HG03066 (cell line): Measurements from ENCODE around the gene ALG5.

ENCODE experiments used
- ATAC-seq: cut with Tn5 transposase; IDR thresholded peaks from one replicate; pipeline ENCODE4 v1.9.1; 2021; ENCODE audit warnings: low read depth; ENCODE audit not compliant: unreplicated experiment

ALG5 gene

DNA sequence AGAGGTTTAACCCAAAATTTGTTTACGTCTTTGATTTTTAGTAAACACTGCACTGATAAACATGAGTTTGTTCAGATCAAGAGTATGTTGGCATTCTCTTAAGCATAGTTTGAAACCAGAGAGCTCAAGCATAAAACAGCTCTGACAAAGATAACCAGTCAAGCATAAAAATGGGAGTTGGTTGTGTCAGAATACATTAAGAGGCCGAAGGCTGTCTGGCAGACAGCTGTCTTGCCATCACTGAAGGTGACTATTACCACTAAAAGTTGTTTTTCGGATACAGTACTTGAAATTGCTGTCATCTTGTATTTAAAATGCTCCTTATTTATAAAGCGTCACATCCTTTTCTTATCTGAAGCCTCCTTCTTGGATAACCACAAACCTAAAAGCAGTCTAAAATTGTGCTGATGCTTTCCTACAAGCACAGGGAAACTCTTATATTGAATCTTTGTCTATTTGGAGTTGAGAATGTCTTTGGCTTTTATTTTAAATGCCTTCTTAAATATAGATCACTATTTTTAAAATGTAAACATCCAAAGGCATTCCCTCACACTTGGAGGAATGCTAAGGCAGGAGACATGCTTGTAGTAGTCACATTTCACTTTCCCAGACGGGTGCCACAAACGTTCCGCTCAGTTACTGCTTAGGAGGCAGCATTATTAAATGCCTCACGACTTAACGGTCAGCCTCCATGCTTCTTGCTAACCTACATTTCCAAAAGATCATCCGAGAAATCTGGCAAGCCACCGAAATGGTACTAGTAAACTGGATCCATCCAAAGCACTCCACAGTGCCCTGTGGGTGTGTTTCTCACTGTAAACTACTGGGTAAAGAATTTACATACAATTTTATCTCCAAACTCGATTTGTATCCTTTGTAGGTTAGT is 80.7 kb downstream of the ALG5 start:
- no peak for ATAC-seq

DNA sequence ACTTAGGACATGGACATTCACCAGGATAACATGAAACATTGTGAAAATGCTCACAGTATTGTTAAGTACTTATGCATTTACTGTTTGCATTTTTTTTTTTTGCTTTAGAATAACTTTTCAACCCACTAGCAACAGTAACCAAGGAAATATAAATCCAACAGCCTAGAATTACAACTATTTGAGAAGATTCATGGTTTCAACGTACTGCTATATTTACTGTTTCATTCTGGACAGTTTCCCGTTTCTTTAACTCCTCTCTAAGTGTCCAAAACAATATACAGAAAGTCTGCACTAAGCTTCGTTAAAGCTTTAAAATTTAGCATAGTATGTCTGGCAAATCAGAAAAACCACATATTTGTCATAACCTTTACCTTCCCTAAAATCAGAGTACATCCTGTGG is 81.8 kb downstream of the ALG5 start:
- no peak for ATAC-seq

DNA sequence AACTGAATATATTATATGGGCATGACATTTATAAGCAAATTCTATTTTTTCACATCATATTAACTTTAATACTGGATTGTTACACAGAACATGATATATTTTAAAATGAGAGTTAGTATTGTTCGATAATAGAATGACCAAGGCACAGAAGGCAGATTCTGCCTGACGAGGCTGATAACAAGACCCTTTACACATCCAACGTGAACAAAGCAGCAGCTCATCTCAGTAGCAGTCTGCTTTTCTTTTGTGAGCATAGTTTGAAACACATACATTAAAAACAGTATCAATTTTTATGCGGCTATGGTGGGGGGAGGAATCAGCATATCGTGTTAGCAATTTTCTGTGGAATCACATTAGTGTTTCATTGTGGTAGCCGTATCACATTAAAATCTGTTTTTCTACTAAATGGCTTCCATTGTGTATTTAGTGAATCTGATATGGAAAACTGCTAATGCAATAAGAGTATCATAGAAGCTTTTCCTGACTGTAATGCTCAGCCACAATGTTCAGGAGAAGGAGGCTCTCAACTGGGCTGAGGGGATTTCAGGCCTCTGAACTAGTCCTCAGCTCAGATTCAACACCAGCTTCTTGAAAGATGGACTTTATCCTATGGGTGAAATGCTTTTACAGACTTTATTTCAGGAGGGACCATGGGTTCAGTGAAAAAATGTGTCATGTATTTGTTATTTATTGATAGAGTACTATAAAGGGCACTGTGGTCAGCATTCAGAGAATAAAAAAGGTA is 83.1 kb downstream of the ALG5 start:
- ATAC-seq, result no peak

DNA sequence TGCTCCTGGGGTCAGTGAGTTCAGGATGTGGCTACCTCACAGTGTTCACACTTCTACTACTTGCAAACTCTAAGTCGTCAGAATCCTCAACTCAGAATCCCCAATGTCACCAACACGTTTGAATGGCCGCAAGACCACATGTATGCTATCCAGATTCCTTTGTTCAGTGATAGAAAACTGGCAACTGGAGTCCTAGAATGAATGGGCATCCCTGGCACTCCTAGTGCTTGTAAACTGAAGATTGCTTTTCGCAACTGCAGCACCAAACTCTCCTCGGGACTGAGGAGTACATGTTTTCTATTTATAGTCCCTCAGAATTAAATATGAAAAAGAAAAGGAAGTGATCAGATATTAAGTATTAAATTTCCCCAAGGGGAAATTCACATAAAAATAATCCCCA is 84.0 kb downstream of the ALG5 start:
- no peak for ATAC-seq

DNA sequence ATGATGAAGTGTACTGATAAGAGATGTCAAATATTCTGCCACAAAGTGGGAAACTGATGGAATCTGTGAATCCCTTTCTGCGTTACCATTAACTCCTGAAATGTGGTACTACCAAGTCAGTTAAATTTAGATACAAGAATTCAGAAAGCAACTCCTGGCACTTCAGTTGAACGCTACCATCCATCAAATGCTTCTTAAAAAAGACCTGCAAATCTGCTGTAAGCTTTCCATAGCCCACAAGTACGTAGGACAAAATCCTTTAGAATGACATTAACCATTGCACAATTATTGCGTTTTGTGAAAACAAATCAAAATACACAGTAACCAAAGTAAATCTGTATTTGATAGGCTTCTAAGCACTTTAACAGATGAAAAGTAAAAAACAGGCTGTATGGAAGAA is 84.5 kb downstream of the ALG5 start:
- no peak for ATAC-seq

- no peak for ATAC-seq
Measured at GRCh38 chr13:36913463-36913862, 85.7 kb downstream of the ALG5 start.

DNA sequence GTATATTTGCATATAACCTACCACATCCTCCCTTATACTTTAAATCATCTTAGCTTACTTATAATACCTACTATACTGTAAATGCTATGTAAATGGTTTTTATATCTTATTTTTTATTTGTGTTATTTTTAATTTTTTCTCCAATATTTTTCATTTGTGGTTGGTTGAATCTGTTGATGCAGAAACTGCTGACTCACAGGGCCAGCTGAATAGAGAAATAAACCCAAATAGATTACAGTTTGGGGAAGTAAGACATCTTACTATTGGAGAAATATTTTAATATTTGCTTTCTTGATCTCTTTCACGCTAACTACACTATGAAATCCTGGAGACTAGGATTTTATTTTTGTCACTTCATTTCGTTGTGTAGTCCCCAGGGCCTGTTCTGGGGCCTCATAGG is 86.2 kb downstream of the ALG5 start:
- ATAC-seq, result no peak

GRCh38 chr13:36912369-36912768 is 86.8 kb downstream of the ALG5 start:
- ATAC-seq, result no peak

GRCh38 chr13:36910545-36910944 is 88.6 kb downstream of the ALG5 start:
- ATAC-seq, result no peak

GRCh38 chr13:36907821-36908220 is 91.3 kb downstream of the ALG5 start:
- no peak for ATAC-seq

- no peak for ATAC-seq
Measured at GRCh38 chr13:36907266-36907665, 91.9 kb downstream of the ALG5 start.

DNA sequence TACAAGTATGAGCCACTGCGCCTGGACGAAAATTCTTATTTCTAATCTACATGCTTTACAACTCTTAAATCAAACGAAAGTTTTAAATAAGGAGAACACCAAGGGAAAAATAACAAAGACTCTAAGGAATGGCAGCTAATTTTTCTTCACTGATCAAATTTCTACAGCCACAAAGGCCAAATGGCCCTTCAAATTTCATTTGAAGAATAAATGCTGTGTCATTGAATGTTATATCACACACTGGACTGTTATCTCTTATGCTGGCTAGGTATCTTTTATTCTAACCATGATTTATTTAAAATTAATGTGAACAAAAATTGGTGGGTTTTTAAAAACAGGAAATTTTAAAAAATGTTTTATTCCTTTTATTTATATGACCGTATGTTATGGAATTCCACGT is 93.2 kb downstream of the ALG5 start:
- no peak for ATAC-seq

GRCh38 chr13:36903925-36904595 is 95.1 kb downstream of the ALG5 start:
- ATAC-seq, result no peak
